ELF-1 (cell line): ENCODE results near the gene ANAPC13.
A peak's percentile ranks its signal among the peaks of the same experiment; 100 is the strongest.

Experiments used
- DNase-seq: peaks from one replicate; pipeline ENCODE4 v3.0.0-alpha.2; 2016; ENCODE audit warnings: low read depth, low spot score

ANAPC13 gene, protein sequence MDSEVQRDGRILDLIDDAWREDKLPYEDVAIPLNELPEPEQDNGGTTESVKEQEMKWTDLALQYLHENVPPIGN

GRCh38 chr3:134485718-134486576 is at the start of gene ANAPC13, which contains the start of gene CEP63:
TSS of gene ANAPC13 (minus strand) at chr3:134485985. CDS start at chr3:134482904, 3,081 bp downstream.
TSS of gene CEP63 (plus strand) at chr3:134486057. CDS start at chr3:134495321, 9,264 bp downstream.
- DNase-seq = peak; percentile 98

- no peak for DNase-seq
These were observed 49.6 kb upstream of the ANAPC13 start for GRCh38 chr3:134535186-134535970.

- DNase-seq = no peak
These were observed 47.7 kb upstream of the ANAPC13 start for GRCh38 chr3:134533493-134533892.

DNA sequence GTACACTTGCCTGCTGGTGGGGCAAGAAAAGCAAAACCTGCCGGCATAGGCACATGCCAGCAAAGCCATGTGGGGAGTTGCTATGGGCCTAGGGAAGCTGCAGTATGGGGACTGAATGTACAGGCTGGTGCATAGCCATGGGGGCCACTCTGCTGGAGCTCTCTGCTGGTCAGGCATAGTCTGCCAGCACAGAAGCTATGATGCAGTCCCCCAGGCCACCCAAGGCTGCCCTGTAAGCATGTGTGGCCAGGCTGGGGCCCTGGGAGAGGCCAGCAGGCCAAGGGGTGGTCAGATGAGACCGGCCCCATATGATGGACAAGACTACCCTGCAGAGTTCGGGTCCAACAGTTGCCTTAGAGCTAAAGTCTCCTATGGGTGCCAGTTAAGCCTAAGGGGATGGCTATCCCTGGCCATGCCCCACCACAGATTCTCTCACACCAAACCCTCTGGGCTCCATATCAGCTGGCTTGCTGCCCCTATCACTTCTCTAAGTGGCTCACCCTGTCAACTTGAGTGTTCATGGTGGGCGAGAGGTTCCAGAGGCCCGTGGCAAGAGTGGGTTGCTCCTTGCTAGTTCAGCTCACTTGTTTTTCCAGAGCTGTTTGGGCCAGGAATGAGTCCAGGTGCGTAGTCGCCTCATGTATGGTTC is 41.9 kb upstream of the ANAPC13 start:
- DNase-seq = no peak

DNA sequence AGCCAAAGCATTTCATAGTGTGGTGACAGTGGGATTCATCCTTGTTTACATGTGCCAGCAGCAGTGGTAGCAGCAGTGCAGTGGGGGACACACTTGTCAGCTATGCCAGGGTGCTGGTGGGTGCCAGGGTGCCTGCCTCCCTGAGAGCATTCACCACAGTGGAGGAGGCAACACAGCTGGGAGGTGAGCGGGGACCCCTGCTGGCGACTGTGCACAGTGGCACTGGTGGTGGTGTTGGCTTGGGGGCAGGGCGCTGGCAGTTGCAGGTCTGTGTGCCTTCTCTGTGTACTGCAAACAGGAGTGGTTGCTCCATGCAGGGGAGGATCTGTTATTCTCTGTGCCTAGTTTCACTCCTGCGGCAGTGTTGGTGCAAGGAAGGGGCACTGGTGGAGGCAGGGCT is 41.3 kb upstream of the ANAPC13 start:
- DNase-seq = peak; percentile 54

DNA sequence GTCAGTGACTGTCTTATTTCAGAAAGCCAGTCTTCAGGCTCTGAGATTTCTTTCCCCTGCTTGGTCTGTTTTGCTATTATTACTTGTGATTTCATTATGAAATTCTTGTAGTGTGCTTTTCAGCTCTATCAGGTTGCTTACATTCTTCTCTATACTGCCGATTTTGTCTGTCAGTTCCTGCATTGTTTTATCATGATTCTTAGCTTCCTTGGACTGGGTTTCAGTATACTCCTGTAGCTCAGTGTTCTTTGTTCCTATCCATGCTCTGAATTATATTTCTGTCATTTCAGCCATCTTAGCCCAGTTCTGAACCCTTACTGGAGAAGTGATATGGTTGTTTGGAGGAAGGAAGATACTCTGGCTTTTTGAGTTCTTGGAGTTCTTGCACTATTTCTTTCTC is 40.5 kb upstream of the ANAPC13 start:
- no peak for DNase-seq

DNA sequence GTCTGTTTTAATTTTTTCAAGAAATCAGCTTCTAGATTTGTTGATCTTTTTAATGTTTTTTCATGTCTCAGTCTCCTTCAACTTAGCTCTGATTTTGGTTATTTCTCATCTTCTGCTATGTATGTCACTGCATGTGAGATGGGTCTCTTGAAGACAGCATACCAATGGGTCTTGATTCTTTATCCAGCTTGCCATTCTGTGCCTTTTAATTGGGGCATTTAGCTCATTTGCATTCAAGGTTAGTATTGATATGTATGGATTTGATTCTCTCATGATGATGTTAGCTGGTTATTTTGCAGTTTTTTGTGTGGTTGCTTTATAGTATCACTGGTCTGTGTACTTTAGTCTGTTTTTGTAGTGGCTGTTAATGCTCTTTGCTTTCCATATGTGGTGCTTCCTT is 39.5 kb upstream of the ANAPC13 start:
- DNase-seq = no peak

GRCh38 chr3:134522541-134522940 is 36.8 kb upstream of the ANAPC13 start:
- no peak for DNase-seq

GRCh38 chr3:134517791-134518190 is 32.0 kb upstream of the ANAPC13 start:
- no peak for DNase-seq

GRCh38 chr3:134516905-134517304 is 31.1 kb upstream of the ANAPC13 start:
- no peak for DNase-seq

DNA sequence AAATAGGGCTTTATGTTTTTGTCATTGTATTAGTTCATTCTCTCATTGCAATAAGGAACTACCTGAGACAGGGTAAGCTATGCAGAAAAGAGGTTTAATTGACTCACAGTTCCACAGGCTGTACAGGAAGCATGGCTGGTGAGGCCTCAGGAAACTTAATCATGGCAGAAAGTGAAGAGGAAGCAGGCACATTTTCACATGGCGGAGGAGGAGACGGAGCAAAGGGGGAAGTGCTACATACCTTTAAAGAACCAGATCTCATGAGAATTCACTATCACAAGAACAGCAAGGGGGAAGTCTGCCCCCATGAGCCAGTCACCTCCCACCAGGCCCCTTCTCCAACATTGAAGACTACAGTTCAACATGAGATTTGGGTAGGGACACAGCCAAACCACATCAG is 25.7 kb upstream of the ANAPC13 start:
- DNase-seq = no peak

GRCh38 chr3:134505485-134505884 is 19.7 kb upstream of the ANAPC13 start:
- no peak for DNase-seq

DNA sequence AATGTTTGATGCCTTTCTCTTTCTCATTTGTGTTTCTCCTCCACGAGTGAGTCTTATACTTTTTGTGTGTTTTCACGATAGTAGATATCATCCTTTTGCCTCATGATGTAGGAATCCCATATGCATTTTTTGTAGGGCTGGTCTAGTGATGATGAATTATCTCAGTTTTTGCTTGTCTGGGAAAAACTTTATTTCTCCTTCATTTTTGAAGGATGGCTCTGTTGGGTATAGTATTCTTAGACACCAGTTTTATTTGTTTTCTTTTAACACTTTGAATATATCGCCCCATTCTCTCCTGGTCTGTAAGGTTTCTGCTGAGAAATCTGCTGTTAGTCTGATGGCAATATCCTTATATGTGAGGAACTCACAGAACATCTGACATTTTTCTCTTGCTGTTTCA is 18.3 kb upstream of the ANAPC13 start:
- no peak for DNase-seq

DNA sequence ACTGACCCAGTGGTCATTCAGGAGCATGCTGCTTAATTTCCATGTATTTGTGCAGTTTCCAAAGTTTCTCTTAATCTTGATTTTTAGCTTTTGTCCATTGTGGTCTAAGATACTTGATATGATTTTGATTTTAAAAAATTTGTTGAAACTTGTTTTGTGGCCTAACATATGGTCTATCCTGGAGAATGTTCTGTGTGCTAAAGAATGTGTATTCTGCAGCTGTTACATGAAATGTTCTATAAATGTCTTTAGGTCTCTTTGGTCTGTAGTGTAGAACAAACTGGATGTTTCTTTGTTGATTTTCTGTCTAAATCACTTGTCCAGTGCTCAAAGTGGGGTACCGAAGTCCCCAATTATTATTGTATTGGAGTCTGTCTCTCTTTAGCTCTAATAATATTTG is 17.5 kb upstream of the ANAPC13 start:
- DNase-seq = no peak

DNA sequence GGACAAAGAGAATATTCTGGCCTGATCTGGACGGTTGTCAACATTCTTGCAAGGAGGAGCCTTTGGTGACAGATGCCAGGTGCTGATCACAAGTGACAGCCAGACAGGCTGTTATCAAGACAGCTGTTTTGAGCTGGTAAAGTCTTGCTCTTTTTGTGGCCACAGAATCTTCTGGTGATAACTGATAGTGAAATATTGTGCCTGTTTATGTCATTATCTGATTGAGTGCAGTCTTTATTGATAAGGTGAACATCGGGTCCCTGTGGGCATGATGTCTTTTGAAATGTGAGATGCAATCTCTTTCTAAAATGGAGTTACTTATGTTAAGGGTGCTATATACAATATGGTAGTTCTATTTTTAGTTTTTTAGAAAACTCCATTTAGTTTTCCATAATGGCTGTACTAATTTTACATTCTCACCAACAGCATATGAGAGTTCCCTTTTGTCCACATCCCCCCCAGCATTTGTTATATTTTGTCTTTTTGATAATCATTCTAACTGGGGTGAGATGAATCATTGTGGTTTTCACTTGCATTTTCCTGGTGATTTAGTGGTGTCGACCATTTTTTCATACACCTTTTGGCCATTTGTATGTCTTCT is 10.8 kb upstream of the ANAPC13 start:
- DNase-seq = no peak

DNA sequence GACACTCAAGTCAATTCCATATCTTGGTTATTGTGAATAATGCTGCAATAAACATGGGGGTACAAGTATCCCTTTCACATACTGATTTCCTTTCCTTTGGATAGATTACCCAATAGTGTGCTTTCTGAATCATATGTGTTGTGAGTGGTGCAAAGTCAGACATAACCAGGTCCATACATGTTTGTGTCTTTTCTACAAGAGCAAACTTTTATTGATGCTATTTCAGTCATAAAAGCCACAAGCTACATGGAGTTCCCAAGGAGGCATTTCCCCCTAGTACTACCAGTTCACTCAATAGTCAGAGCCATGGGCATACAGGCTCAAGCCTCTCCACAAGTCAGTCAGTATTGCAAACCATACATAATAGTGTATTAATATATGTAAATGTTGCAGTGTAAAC is 10.2 kb upstream of the ANAPC13 start:
- DNase-seq = no peak

DNA sequence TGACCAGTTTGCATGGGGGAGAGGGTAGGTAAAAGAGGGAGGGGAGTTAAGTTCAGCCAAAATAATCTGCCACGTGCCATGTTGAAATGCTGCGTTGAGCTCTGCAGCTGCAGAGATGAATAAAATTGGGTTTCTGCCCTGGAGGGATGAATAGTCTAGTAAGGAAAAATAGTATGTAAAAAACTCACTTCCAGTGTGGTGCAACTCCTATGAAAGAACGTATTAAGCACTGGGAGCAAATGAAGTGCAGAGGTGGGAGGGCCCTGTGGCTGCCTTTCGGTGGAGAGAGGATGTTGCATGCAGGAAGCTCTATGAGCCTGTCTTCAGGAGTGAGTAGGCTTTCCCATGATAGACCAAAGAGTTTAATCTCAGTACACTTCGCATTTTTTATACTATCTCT is 8.7 kb upstream of the ANAPC13 start:
- DNase-seq = no peak

DNA sequence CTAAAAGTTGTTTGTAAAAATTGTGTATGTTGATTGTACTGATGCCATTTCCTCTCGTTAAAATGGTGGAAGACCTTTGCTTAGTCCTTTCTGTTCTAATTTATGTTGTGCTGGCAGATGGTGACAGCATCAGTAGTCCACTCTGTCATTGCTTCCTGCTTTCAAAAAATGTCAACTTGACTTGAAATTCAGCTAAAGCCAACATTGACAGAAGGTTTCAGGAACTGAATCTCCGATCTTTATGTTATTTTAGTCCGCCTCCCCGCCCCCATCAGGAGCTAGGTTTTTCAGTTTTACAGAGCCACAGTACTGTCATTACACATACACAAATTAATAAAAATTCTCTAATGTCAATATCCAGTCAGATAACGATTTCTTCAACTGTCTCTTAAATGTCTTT is 1.6 kb upstream of the ANAPC13 start:
- DNase-seq = no peak

- no peak for DNase-seq
These were observed 824 bp upstream of the ANAPC13 start for GRCh38 chr3:134486577-134487041.

- DNase-seq = no peak
These were observed 589 bp downstream of the ANAPC13 start for GRCh38 chr3:134485075-134485717.
